ENCODE data around the gene DCAF15.

DNA sequence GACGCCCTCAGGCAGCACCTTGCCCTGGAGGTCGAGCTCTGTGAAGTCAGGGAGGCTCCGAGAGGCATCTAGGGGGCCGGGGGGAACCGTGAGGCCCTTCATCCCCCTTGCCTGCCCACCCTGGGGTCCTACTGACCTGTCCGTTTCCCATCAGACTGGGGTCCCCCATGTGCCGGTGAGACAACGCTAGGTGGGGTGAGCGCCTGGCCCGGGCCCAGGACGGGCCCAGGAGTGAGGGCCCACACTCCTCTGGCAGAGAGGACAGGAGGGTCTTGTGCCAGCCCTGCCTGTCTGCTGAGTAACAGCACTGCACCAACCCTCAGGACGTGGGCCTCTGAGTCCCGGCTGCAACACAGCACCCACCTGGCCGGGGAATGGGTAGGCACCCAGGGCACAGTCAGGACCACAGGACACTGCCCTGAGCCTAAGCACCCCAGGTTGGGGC is 14.4 kb downstream of the DCAF15 start:
- TF ChIP-seq, protein P1, sequence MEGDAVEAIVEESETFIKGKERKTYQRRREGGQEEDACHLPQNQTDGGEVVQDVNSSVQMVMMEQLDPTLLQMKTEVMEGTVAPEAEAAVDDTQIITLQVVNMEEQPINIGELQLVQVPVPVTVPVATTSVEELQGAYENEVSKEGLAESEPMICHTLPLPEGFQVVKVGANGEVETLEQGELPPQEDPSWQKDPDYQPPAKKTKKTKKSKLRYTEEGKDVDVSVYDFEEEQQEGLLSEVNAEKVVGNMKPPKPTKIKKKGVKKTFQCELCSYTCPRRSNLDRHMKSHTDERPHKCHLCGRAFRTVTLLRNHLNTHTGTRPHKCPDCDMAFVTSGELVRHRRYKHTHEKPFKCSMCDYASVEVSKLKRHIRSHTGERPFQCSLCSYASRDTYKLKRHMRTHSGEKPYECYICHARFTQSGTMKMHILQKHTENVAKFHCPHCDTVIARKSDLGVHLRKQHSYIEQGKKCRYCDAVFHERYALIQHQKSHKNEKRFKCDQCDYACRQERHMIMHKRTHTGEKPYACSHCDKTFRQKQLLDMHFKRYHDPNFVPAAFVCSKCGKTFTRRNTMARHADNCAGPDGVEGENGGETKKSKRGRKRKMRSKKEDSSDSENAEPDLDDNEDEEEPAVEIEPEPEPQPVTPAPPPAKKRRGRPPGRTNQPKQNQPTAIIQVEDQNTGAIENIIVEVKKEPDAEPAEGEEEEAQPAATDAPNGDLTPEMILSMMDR (IDR thresholded peaks at IDR 0.05): no peak
- TF ChIP-seq POLR2AphosphoS5 (IDR thresholded peaks at IDR 0.05) (no peak), POLR2A (IDR thresholded peaks at IDR 0.05) (no peak)

Measured in gastroesophageal sphincter (tissue), 3 donors.